IPS-15b (cell line): ENCODE measurements around the gene NT5C3B.
"Not testable (repeated sequence)": the region's sequence is repeated elsewhere in the genome, so short reads cannot be mapped to it uniquely, and the experiment has no call there.

Experiments used
- H3K27me3 ChIP-seq: one replicate; pipeline ENCODE4 v1.6.1; 2013; ENCODE audit warnings: low read length; ENCODE audit not compliant: control insufficient read depth, insufficient read depth
- H3K36me3 ChIP-seq: one replicate; pipeline ENCODE4 v1.6.1; 2013; ENCODE audit warnings: low read length; ENCODE audit not compliant: control insufficient read depth, insufficient read depth
- H3K4me1 ChIP-seq: one replicate; pipeline ENCODE4 v1.6.1; 2013; ENCODE audit warnings: mild to moderate bottlenecking, low read length; ENCODE audit not compliant: control insufficient read depth, insufficient read depth
- H3K4me3 ChIP-seq: one replicate; pipeline ENCODE4 v1.5.1; 2013; ENCODE audit warnings: low read depth, low read length
- H3K9ac ChIP-seq: one replicate; pipeline ENCODE4 v1.6.1; 2013; ENCODE audit warnings: low read depth, mild to moderate bottlenecking, low read length
- H3K9me3 ChIP-seq: one replicate; pipeline ENCODE4 v1.6.1; 2013; ENCODE audit warnings: mild to moderate bottlenecking, low read length; ENCODE audit not compliant: control insufficient read depth, insufficient read depth

Gene NT5C3B

GRCh38 chr17:41864836-41865595 is 29.0 kb upstream of the NT5C3B start, which contains the start of gene KLHL11:
Gene KLHL11, minus strand, starts transcription at chr17:41865423. Its CDS starts 53 bp downstream, at chr17:41865370.
- H3K9me3 ChIP-seq = no peaks in the 10 kb centered on the region
- peaks cover 14% of the 10 kb centered on the region for H3K36me3 ChIP-seq
- H3K27me3 ChIP-seq = no peaks in the 10 kb centered on the region
- H3K4me3 ChIP-seq = peak within 1 kb of the TSS; percentile 86
- H3K4me1 ChIP-seq = peaks cover 22% of the 10 kb centered on the region
- H3K9ac ChIP-seq = peak within 1 kb of the TSS; percentile 93

- peak overlapping the region; percentile 86 for H3K4me3 ChIP-seq
- H3K9me3 ChIP-seq = no peaks in the 10 kb centered on the region
- peaks cover 11% of the 10 kb centered on the region for H3K36me3 ChIP-seq
- no peaks in the 10 kb centered on the region for H3K27me3 ChIP-seq
- H3K9ac ChIP-seq = peak overlapping the region; percentile 93
- H3K4me1 ChIP-seq = peaks cover 22% of the 10 kb centered on the region
These were observed 28.4 kb upstream of the NT5C3B start for GRCh38 chr17:41864498-41864835.

- H3K9ac ChIP-seq = no peak overlapping the region
- peak overlapping the region; percentile 86 for H3K4me3 ChIP-seq
- peaks cover 3% of the 10 kb centered on the region for H3K36me3 ChIP-seq
- no peaks in the 10 kb centered on the region for H3K27me3 ChIP-seq
- H3K4me1 ChIP-seq = peaks cover 22% of the 10 kb centered on the region
- H3K9me3 ChIP-seq = no peaks in the 10 kb centered on the region
These were observed 27.2 kb upstream of the NT5C3B start for GRCh38 chr17:41863074-41863848.

GRCh38 chr17:41860254-41860931 is 24.4 kb upstream of the NT5C3B start:
- Histone ChIP-seq H3K4me1 (peaks cover 22% of the 10 kb centered on the region), H3K9me3 (no peaks in the 10 kb centered on the region), H3K27me3 (no peaks in the 10 kb centered on the region), H3K36me3 (peaks cover 3% of the 10 kb centered on the region), H3K9ac (no peak overlapping the region), H3K4me3 (peak overlapping the region; percentile 3)

- not testable (repeated sequence) for H3K9ac ChIP-seq, H3K4me3 ChIP-seq, H3K27me3 ChIP-seq, H3K4me1 ChIP-seq, H3K9me3 ChIP-seq, H3K36me3 ChIP-seq
These were observed 15.3 kb upstream of the NT5C3B start for GRCh38 chr17:41851382-41851781.

- Histone ChIP-seq H3K4me3 (no peak overlapping the region), H3K36me3 (peaks cover 2% of the 10 kb centered on the region), H3K9ac (no peak overlapping the region), H3K4me1 (no peaks in the 10 kb centered on the region), H3K27me3 (no peaks in the 10 kb centered on the region), H3K9me3 (no peaks in the 10 kb centered on the region)
These were observed 13.4 kb upstream of the NT5C3B start for GRCh38 chr17:41849251-41849990.

- Histone ChIP-seq H3K9me3 (no peaks in the 10 kb centered on the region), H3K4me3 (no peak overlapping the region), H3K27me3 (no peaks in the 10 kb centered on the region), H3K36me3 (no peaks in the 10 kb centered on the region), H3K4me1 (no peaks in the 10 kb centered on the region), H3K9ac (no peak overlapping the region)
These were observed 12.8 kb upstream of the NT5C3B start for GRCh38 chr17:41848788-41849187.

- Histone ChIP-seq H3K4me1 (no peaks in the 10 kb centered on the region), H3K27me3 (no peaks in the 10 kb centered on the region), H3K9ac (no peak overlapping the region), H3K9me3 (no peaks in the 10 kb centered on the region), H3K36me3 (no peaks in the 10 kb centered on the region), H3K4me3 (no peak overlapping the region)
These were observed 8.9 kb upstream of the NT5C3B start for GRCh38 chr17:41844971-41845370.

- not testable (repeated sequence) for H3K4me1 ChIP-seq, H3K27me3 ChIP-seq, H3K9me3 ChIP-seq, H3K4me3 ChIP-seq, H3K36me3 ChIP-seq, H3K9ac ChIP-seq
These were observed 4.7 kb upstream of the NT5C3B start for GRCh38 chr17:41840781-41841180.

- H3K9ac ChIP-seq = not testable (repeated sequence)
These were observed 3.4 kb upstream of the NT5C3B start for GRCh38 chr17:41839448-41839847.

GRCh38 chr17:41837761-41838538 is 1.9 kb upstream of the NT5C3B start, which contains the start of gene KLHL10:
Gene KLHL10, plus strand, starts transcription at chr17:41837825. Its CDS starts 108 bp downstream, at chr17:41837933.
- H3K9ac ChIP-seq = no peak within 1 kb of the TSS
- peaks cover 5% of the 10 kb centered on the region for H3K27me3 ChIP-seq
- H3K4me1 ChIP-seq = no peaks in the 10 kb centered on the region
- H3K36me3 ChIP-seq = no peaks in the 10 kb centered on the region
- H3K9me3 ChIP-seq = no peaks in the 10 kb centered on the region
- no peak within 1 kb of the TSS for H3K4me3 ChIP-seq

More at GRCh38 chr17:41839448-41839847, 3.4 kb upstream of the NT5C3B start:
- H3K4me3 ChIP-seq, H3K9me3 ChIP-seq, H3K4me1 ChIP-seq, H3K36me3 ChIP-seq, H3K27me3 ChIP-seq: not testable (repeated sequence)
